ENCODE measurements around the gene LYZL1.

GRCh38 chr10:29256019-29256418, 32.9 kb upstream of the LYZL1 start:
- TF ChIP-seq CTCF (IDR thresholded peaks at IDR 0.05): no peak
- TF ChIP-seq EP300 (IDR thresholded peaks at IDR 0.05): no peak
